Endothelial cell of umbilical vein (primary cell): Measurements from ENCODE around the gene AQP7. TPM values are rescaled to one million over a fixed set of nuclear protein-coding genes. Genes with fewer than 3 reads are reported as not detected.
"Not testable (repeated sequence)": the region's sequence is repeated elsewhere in the genome, so short reads cannot be mapped to it uniquely, and the experiment has no call there.

Experiments
- BruUV-seq: library from RNA; stranded (reverse); fragments of 400-500 nt; replicated peaks from 2 replicates; lab custom pipeline; 2021; lab: Mats Ljungman, UMichigan
- CTCF ChIA-PET: fragments of 300-600, 350-600 bp; sonication (Branson Sonifier 250); formaldehyde crosslinking; loops from one replicate; lab custom pipeline; 2021; ENCODE audit warnings: antibody characterized with exemption, inconsistent platforms; lab: Charles Lee
- POLR2A ChIA-PET: fragments of 300-600, 350-600 bp; sonication (Branson Sonifier 250); formaldehyde crosslinking; loops from one replicate; lab custom pipeline; 2021; ENCODE audit warnings: antibody characterized with exemption, inconsistent platforms; lab: Charles Lee
- DNase-seq: peaks from one replicate; pipeline ENCODE4 v3.0.0-alpha.2; 2011; ENCODE audit warnings: low read depth, low spot score
- FAIRE-seq: peaks from 2 replicates; lab custom pipeline; 2011; peaks lifted over from hg19 to GRCh38; lab: Jason Lieb, UNC
- H2AFZ ChIP-seq: 2 replicates; pipeline ENCODE4 v1.6.0; 2012; ENCODE audit warnings: low read depth, low read length, control low read depth, inconsistent platforms
- H3K27ac ChIP-seq: 2 replicates; pipeline ENCODE4 v1.5.1; 2011; ENCODE audit warnings: low read depth, mild to moderate bottlenecking, control low read depth, low read length, moderate library complexity; ENCODE audit not compliant: insufficient read depth
- H3K27me3 ChIP-seq, 2 experiments: 2 replicates each; pipeline versions ENCODE4 v1.6.0 to v1.6.1; 2011; ENCODE audit warnings: low read length in 2 of 2, mixed read lengths in 1 of 2; ENCODE audit not compliant: control insufficient read depth in 2 of 2, insufficient read depth in 2 of 2
- H3K36me3 ChIP-seq, 2 experiments: 2 replicates in 1 of 2; 3 replicates in 1 of 2; pipeline ENCODE4 v1.5.1; 2011; ENCODE audit warnings: low read length in 2 of 2, mild to moderate bottlenecking in 1 of 2, moderate library complexity in 1 of 2; ENCODE audit not compliant: control insufficient read depth in 2 of 2, insufficient read depth in 2 of 2; ENCODE audit errors: extremely low read depth in 1 of 2
- H3K4me1 ChIP-seq: 3 replicates; pipeline ENCODE4 v1.5.1; 2011; ENCODE audit warnings: mild to moderate bottlenecking, low read length; ENCODE audit not compliant: control insufficient read depth, insufficient read depth; ENCODE audit errors: extremely low read depth
- H3K4me2 ChIP-seq: 2 replicates; pipeline ENCODE4 v1.6.1; 2011; ENCODE audit warnings: low read length, control low read depth, mixed read lengths; ENCODE audit not compliant: insufficient read depth
- H3K4me3 ChIP-seq, 3 experiments: fragments of 200-600 bp in 1 of 3; sonication (generic), shearing (Covaris generic) in 1 of 3; replicated peaks in 1 of 3; 2 replicates each; pipeline ENCODE4 v1.5.1; 2011 to 2016; ENCODE audit warnings: control low read depth in 3 of 3, low read length in 3 of 3, mild to moderate bottlenecking in 2 of 3, inconsistent platforms in 1 of 3, low read depth in 1 of 3, moderate library complexity in 1 of 3; ENCODE audit not compliant: insufficient read depth in 1 of 3
- H3K79me2 ChIP-seq: 2 replicates; pipeline ENCODE4 v1.6.0; 2012; ENCODE audit warnings: low read length, inconsistent platforms; ENCODE audit not compliant: control insufficient read depth, insufficient read depth
- H3K9ac ChIP-seq: replicated peaks from 2 replicates; pipeline ENCODE3; 2011; ENCODE audit warnings: low read length, control low read depth; ENCODE audit not compliant: insufficient read depth; ENCODE audit errors: extremely low read depth
- H3K9me1 ChIP-seq: replicated peaks from 3 replicates; pipeline ENCODE4 v1.6.0; 2011; ENCODE audit warnings: mild to moderate bottlenecking, low read length; ENCODE audit not compliant: control insufficient read depth, insufficient read depth; ENCODE audit errors: extremely low read depth
- H3K9me3 ChIP-seq: replicated peaks from 2 replicates; pipeline ENCODE4 v1.5.1; 2012; ENCODE audit warnings: low read length, inconsistent platforms; ENCODE audit not compliant: control insufficient read depth, insufficient read depth
- H4K20me1 ChIP-seq: replicated peaks from 2 replicates; pipeline ENCODE3; 2011; ENCODE audit warnings: mild to moderate bottlenecking, low read length; ENCODE audit not compliant: control insufficient read depth, insufficient read depth; ENCODE audit errors: extremely low read depth
- dilution Hi-C: fragments of 300-500 bp; cut with MboI; formaldehyde crosslinking; loops from one replicate; pipeline ENCODE4 v1.15.0; 2019; ENCODE audit warnings: low sequenced_read_pairs; ENCODE audit not compliant: extremely low pct_ligation_motif_present
- intact Hi-C: fragments of 100-400 bp; cut with micrococcal nuclease; formaldehyde crosslinking; loops from one replicate; pipeline ENCODE4 v1.10.0; 2022
- polyA plus RNA-seq, 4 experiments: library from polyadenylated mRNA; depleted of rRNA in 3 of 4; stranded (reverse) in 3 of 4; unstranded in 1 of 4; fragments of >200 nt; gene quantifications; 2 replicates each; pipeline versions ENCODE4 v1.2.1 to v1.2.3, GENCODE V29; 2011 to 2012; ENCODE audit warnings: missing spikeins in 1 of 4
- total RNA-seq: library from RNA; stranded (reverse); gene quantifications from 2 replicates; pipeline ENCODE4 v1.2.3, GENCODE V29; 2021

The AQP7 gene
- total and polyA plus RNA-seq, 2 donors (not counting 3 experiments of a cell fraction or from before 2014, with no cell fraction given), result 3.7 TPM; not detected in 1

DNA sequence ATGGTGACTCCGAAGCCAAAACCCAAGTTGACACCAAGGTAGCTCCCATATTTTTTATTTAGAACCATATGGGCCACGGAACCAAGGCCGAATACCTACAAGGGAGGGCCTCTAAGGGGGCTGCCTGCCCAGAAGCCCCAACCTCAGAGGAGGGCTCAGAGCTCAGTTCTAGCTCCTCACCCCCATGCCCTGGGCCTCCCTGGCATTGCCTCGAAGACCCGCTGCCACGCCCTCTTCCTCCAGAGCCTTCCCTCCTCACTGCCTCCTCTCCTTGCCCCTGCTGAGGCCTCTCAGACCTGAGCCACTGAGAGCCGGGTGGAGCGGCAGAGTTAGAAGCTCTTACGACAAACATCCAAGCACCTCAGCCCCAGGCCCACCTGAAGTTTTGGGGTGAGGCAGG lies 15.4 kb downstream of the AQP7 start:
- H3K9me1 ChIP-seq, FAIRE-seq, intact Hi-C loops, H3K36me3 ChIP-seq, DNase-seq, H3K27ac ChIP-seq, POLR2A ChIA-PET, H4K20me1 ChIP-seq, dilution Hi-C loops, H3K4me3 ChIP-seq, BruUV-seq, H2AFZ ChIP-seq, H3K27me3 ChIP-seq, H3K4me2 ChIP-seq, H3K9ac ChIP-seq, H3K4me1 ChIP-seq, H3K79me2 ChIP-seq, H3K9me3 ChIP-seq: not testable (repeated sequence)
- CTCF ChIA-PET, result interaction anchor here (1.3 to 1.8 kb wide), 2 partner anchors 12 kb away, joined by 5 to 6 read pairs; no protein-coding TSS in a partner anchor

DNA sequence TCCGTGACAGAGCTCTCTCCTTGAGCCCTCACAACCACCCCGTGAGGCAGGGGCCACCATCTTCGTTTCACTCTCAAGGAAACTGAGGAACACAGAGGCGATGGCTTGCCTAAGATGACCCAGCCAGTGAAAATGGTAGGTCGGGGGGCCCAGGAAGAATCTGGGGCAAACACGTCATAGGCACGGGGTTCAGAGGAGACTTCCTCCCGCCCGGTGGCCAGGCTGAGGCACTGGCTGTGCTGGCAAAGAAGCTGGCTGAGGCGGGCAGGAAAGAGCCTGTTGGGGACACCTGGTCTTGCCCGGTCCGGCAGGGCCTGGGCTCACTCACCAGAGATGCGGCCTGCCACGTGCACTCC lies 15.7 kb downstream of the AQP7 start:
- H3K9me1 ChIP-seq, intact Hi-C loops, H3K79me2 ChIP-seq, H3K4me3 ChIP-seq, dilution Hi-C loops, H4K20me1 ChIP-seq, POLR2A ChIA-PET, H3K9me3 ChIP-seq, H3K36me3 ChIP-seq, H3K27me3 ChIP-seq, H3K27ac ChIP-seq, FAIRE-seq, BruUV-seq, H2AFZ ChIP-seq, DNase-seq, H3K4me1 ChIP-seq, H3K4me2 ChIP-seq, H3K9ac ChIP-seq: not testable (repeated sequence)
- CTCF ChIA-PET, result interaction anchor here (1.3 kb wide), 1 partner anchor 11 kb away, joined by 5 read pairs; no protein-coding TSS in a partner anchor

DNA sequence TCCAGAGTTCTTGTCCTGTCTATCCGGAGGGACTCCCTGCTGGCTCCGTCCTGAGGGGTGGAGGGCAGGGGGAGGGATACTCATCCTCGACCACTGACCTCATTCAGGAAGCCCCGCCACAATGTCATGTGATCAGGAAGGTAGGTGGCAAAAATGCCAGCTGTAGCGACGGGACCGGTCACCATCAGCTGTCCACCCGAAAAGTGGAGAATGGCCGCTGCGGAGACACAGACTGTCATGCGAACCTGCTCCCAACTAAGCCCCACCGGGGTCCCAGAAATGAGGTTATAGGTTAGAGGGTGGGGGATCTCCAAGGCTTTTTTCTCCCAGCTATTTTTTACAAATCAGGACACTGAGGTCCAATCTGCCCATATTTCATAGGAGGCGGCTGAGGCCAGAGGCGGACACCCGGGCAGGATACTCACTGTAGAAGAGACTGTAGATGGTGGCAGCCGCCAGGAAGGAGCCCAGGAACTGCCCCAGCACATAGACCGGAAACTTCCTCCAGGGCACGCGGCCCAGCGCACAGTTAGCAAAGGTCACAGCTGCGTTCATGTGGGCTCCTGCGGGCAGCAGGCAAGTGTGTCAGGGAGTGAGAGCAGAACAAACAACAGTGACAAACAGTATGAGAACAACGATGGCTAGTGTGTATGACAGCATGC lies 16.3 kb downstream of the AQP7 start:
- BruUV-seq, H2AFZ ChIP-seq, H3K9ac ChIP-seq, dilution Hi-C loops, H4K20me1 ChIP-seq, H3K79me2 ChIP-seq, H3K27ac ChIP-seq, H3K36me3 ChIP-seq, H3K4me2 ChIP-seq, DNase-seq, FAIRE-seq, H3K9me3 ChIP-seq, H3K4me3 ChIP-seq, POLR2A ChIA-PET, intact Hi-C loops, H3K27me3 ChIP-seq, H3K4me1 ChIP-seq, H3K9me1 ChIP-seq: not testable (repeated sequence)
- CTCF ChIA-PET, result interaction anchor here (1.3 kb wide), 1 partner anchor 11 kb away, joined by 5 read pairs; no protein-coding TSS in a partner anchor

DNA sequence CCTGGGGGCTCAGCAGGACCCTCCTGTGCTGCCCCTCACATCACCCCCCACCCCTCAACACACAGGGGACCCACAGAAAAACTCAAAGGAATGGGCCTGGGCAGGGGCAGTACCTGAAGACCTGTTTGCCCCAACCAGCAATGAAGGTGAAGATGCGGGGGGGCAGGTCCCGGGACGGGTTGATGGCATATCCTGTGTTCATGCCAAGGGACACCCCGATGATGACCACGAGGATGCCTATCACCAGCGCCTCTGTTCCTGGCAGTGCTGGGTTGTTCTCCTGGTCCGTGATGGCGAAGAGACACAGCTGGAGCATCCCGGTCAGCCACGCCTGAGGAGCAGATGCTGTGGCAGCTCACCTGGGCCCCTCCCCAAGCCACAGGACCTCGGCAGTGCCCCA lies 16.8 kb downstream of the AQP7 start:
- dilution Hi-C loops, intact Hi-C loops, BruUV-seq, H4K20me1 ChIP-seq, H3K36me3 ChIP-seq, H3K27ac ChIP-seq, H3K4me1 ChIP-seq, H2AFZ ChIP-seq, H3K4me2 ChIP-seq, FAIRE-seq, H3K79me2 ChIP-seq, H3K4me3 ChIP-seq, H3K27me3 ChIP-seq, DNase-seq, H3K9ac ChIP-seq, POLR2A ChIA-PET, H3K9me1 ChIP-seq, H3K9me3 ChIP-seq: not testable (repeated sequence)
- CTCF ChIA-PET, result interaction anchor here (1.3 kb wide), 1 partner anchor 10 kb away, joined by 5 read pairs; no protein-coding TSS in a partner anchor
